Colonic mucosa (tissue), 4 donors: ENCODE measurements around the gene FRZB. TPM values are rescaled to one million over a fixed set of nuclear protein-coding genes. Genes with fewer than 3 reads are reported as not detected.

Experiments used
- DNase-seq: peaks from one replicate; pipeline ENCODE4 v3.0.0-alpha.2; 2020
- H3K27ac ChIP-seq: fragments of 200-600 bp; one replicate; pipeline ENCODE4 v1.8.0; 2021
- H3K27me3 ChIP-seq: fragments of 200-600 bp; one replicate; pipeline ENCODE4 v1.8.0; 2021
- H3K36me3 ChIP-seq: fragments of 200-600 bp; one replicate; pipeline ENCODE4 v1.8.0; 2021
- H3K4me1 ChIP-seq: fragments of 200-600 bp; one replicate; pipeline ENCODE4 v1.8.0; 2021; ENCODE audit warnings: mild to moderate bottlenecking
- H3K4me3 ChIP-seq: fragments of 200-600 bp; one replicate; pipeline ENCODE4 v1.8.0; 2021
- H3K9ac ChIP-seq, 2 donors: one replicate each; pipeline ENCODE4 v1.7.0; 2013; ENCODE audit warnings: control low read depth in 2 of 2, low read depth in 2 of 2, low read length in 2 of 2
- H3K9me3 ChIP-seq: fragments of 200-600 bp; one replicate; pipeline ENCODE4 v1.8.0; 2021
- CTCF ChIP-seq: fragments of 200-600 bp; IDR thresholded peaks from one replicate; pipeline ENCODE4 v1.8.0; 2022; ENCODE audit warnings: antibody characterized with exemption, mild to moderate bottlenecking
- intact Hi-C: fragments of 100-400 bp; cut with DNase I; formaldehyde crosslinking; loops from one replicate; pipeline ENCODE4 v1.14.1; 2022
- total RNA-seq, 2 donors: library from RNA; stranded (reverse); fragmentation: NEBNext Ultra II Directional in 1 of 2; extraction: Animal tissue kit (Norgen Biotek cat#: 25700) in 1 of 2; gene quantifications; one replicate each; pipeline ENCODE4 v1.2.1, GENCODE V29; 2021
- donor health status: healthy.
- donor health status: DM: no; HTN: no; CAD: no.
- donor health status: DM: no; HTN: no; CAD: no.

FRZB gene
- total RNA-seq, 2 donors from 2014 or later: 12.8 to 26.8 TPM

- H3K27ac ChIP-seq: no peak overlapping the region
Observed at GRCh38 chr2:182816866-182817265, 49.6 kb downstream of the FRZB start.

GRCh38 chr2:182814804-182815203 lies 51.6 kb downstream of the FRZB start:
- Histone ChIP-seq H3K36me3 (no peaks in the 10 kb centered on the region), H3K9me3 (no peaks in the 10 kb centered on the region), H3K27ac (no peak overlapping the region), H3K4me3 (no peak overlapping the region), H3K27me3 (no peaks in the 10 kb centered on the region), H3K9ac (no peak overlapping the region), H3K4me1 (no peaks in the 10 kb centered on the region)
- TF ChIP-seq CTCF: no peak
- no peak for DNase-seq
- intact Hi-C loops: no loop called here

More at GRCh38 chr2:182816866-182817265, 49.6 kb downstream of the FRZB start:
- H3K9ac ChIP-seq: no peak overlapping the region
- no peaks in the 10 kb centered on the region for H3K4me1 ChIP-seq
- no peak for DNase-seq
- no peaks in the 10 kb centered on the region for H3K9me3 ChIP-seq
- no peak for TF ChIP-seq CTCF
- no peaks in the 10 kb centered on the region for H3K36me3 ChIP-seq
- intact Hi-C loops: no loop called here
- H3K27me3 ChIP-seq: no peaks in the 10 kb centered on the region
- H3K4me3 ChIP-seq: no peak overlapping the region

GRCh38 chr2:182814380-182814779 lies 52.1 kb downstream of the FRZB start:
- Histone ChIP-seq H3K27me3 (no peaks in the 10 kb centered on the region), H3K36me3 (no peaks in the 10 kb centered on the region), H3K9ac (no peak overlapping the region), H3K27ac (no peak overlapping the region), H3K9me3 (no peaks in the 10 kb centered on the region), H3K4me1 (no peaks in the 10 kb centered on the region), H3K4me3 (no peak overlapping the region)
- no peak for DNase-seq
- no peak for TF ChIP-seq CTCF
- intact Hi-C loops: no loop called here

GRCh38 chr2:182810087-182810486 lies 56.4 kb downstream of the FRZB start:
- Histone ChIP-seq H3K9me3 (no peaks in the 10 kb centered on the region), H3K27ac (no peak overlapping the region), H3K36me3 (no peaks in the 10 kb centered on the region), H3K4me1 (no peaks in the 10 kb centered on the region), H3K9ac (no peak overlapping the region), H3K4me3 (no peak overlapping the region), H3K27me3 (no peaks in the 10 kb centered on the region)
- intact Hi-C loops: no loop called here
- DNase-seq: no peak
- no peak for TF ChIP-seq CTCF

- Histone ChIP-seq H3K27me3 (no peaks in the 10 kb centered on the region), H3K36me3 (no peaks in the 10 kb centered on the region), H3K9me3 (no peaks in the 10 kb centered on the region), H3K4me3 (no peak overlapping the region), H3K4me1 (no peaks in the 10 kb centered on the region), H3K9ac (no peak overlapping the region), H3K27ac (no peak overlapping the region)
- no peak for DNase-seq
- intact Hi-C loops: no loop called here
- no peak for TF ChIP-seq CTCF
Observed at GRCh38 chr2:182807319-182807718, 59.1 kb downstream of the FRZB start.

GRCh38 chr2:182804128-182804527 lies 62.3 kb downstream of the FRZB start:
- no peaks in the 10 kb centered on the region for H3K9me3 ChIP-seq
- no peak for DNase-seq
- H3K27me3 ChIP-seq: no peaks in the 10 kb centered on the region
- no peak overlapping the region for H3K27ac ChIP-seq
- intact Hi-C loops: no loop called here
- no peaks in the 10 kb centered on the region for H3K36me3 ChIP-seq
- no peak overlapping the region for H3K9ac ChIP-seq
- H3K4me3 ChIP-seq: no peak overlapping the region
- H3K4me1 ChIP-seq: no peaks in the 10 kb centered on the region
- no peak for TF ChIP-seq CTCF
